SK-N-SH (cell line): ENCODE results near the gene UBD. TPM values are rescaled to one million over a fixed set of nuclear protein-coding genes. Genes with fewer than 3 reads are reported as not detected.

ENCODE experiments used
- CTCF ChIA-PET: fragments of 300-600, 350-600 bp; formaldehyde crosslinking; extraction: SDS; loops from one replicate; lab custom pipeline; 2021; lab: Yijun Ruan, JAX
- POLR2A ChIA-PET: fragments of 350-600 bp; sonication (Branson Sonifier 250); formaldehyde crosslinking; extraction: SDS; loops from one replicate; lab custom pipeline; 2020; ENCODE audit warnings: antibody characterized with exemption, inconsistent platforms; lab: Yijun Ruan, JAX
- DNase-seq: peaks from one replicate; pipeline ENCODE4 v3.0.0; 2012
- H2AFZ ChIP-seq: fragments of 200-600 bp; sonication (generic); 2 replicates; pipeline ENCODE4 v1.8.1; 2016; ENCODE audit warnings: antibody characterized with exemption, mild to moderate bottlenecking, low read depth
- H3F3A ChIP-seq: fragments of 200-600 bp; sonication (generic); replicated peaks from 2 replicates; pipeline ENCODE3; 2016; ENCODE audit warnings: antibody characterized with exemption, mild to moderate bottlenecking; ENCODE audit not compliant: insufficient read depth
- H3K27ac ChIP-seq, 2 experiments: fragments of 200-500 bp in 1 of 2; fragments of 200-600 bp in 1 of 2; sonication (Bioruptor generic) in 1 of 2; sonication (generic), shearing (Covaris generic) in 1 of 2; 2 replicates each; pipeline versions ENCODE4 v1.5.1 to v1.6.1; 2014 to 2016; ENCODE audit warnings: low read depth in 2 of 2, inconsistent platforms in 1 of 2, low read length in 1 of 2, mild to moderate bottlenecking in 1 of 2, mixed read lengths in 1 of 2
- H3K27me3 ChIP-seq: fragments of 200-600 bp; sonication (generic), shearing (Covaris generic); 2 replicates; pipeline ENCODE4 v1.6.1; 2016; ENCODE audit warnings: mixed run types; ENCODE audit not compliant: insufficient read depth
- H3K36me3 ChIP-seq, 2 experiments: fragments of 200-500 bp in 1 of 2; fragments of 200-600 bp in 1 of 2; sonication (Bioruptor generic) in 1 of 2; sonication (generic) in 1 of 2; replicated peaks in 1 of 2; 2 replicates each; pipeline versions ENCODE3 to v1.5.1; 2014 to 2016; ENCODE audit warnings: low read length in 1 of 2, mild to moderate bottlenecking in 1 of 2; ENCODE audit not compliant: insufficient read depth in 2 of 2, control insufficient read depth in 1 of 2
- H3K4me1 ChIP-seq, 2 experiments: fragments of 200-500 bp in 1 of 2; fragments of 200-600 bp in 1 of 2; sonication (Bioruptor generic) in 1 of 2; sonication (generic), shearing (Covaris generic) in 1 of 2; 2 replicates each; pipeline versions ENCODE4 v1.5.1 to v1.6.1; 2014 to 2016; ENCODE audit warnings: low read depth in 1 of 2, low read length in 1 of 2, mixed run types in 1 of 2; ENCODE audit not compliant: insufficient read depth in 2 of 2, control insufficient read depth in 1 of 2
- H3K4me2 ChIP-seq: fragments of 200-600 bp; sonication (generic), shearing (Covaris generic); 2 replicates; pipeline ENCODE4 v1.6.1; 2017; ENCODE audit warnings: mixed run types
- H3K4me3 ChIP-seq, 2 experiments: fragments of 200-500 bp in 1 of 2; fragments of 200-600 bp in 1 of 2; sonication (Bioruptor generic) in 1 of 2; sonication (generic), shearing (Covaris generic) in 1 of 2; 2 replicates each; pipeline versions ENCODE4 v1.5.1 to v1.8.1; 2014 to 2016; ENCODE audit warnings: low read depth in 2 of 2, inconsistent platforms in 1 of 2, low read length in 1 of 2, mild to moderate bottlenecking in 1 of 2, mixed read lengths in 1 of 2, moderate library complexity in 1 of 2
- H3K79me2 ChIP-seq: fragments of 200-600 bp; sonication (generic); 2 replicates; pipeline ENCODE4 v1.8.1; 2017; ENCODE audit warnings: mild to moderate bottlenecking; ENCODE audit not compliant: insufficient read depth
- H3K9ac ChIP-seq: fragments of 200-600 bp; sonication (generic); 2 replicates; pipeline ENCODE4 v1.6.1; 2017; ENCODE audit warnings: mixed run types
- H3K9me2 ChIP-seq: fragments of 200-600 bp; sonication (generic); 2 replicates; pipeline ENCODE4 v1.6.1; 2017; ENCODE audit warnings: mixed run types
- H3K9me3 ChIP-seq: fragments of 200-600 bp; sonication (generic); 2 replicates; pipeline ENCODE4 v1.6.1; 2017; ENCODE audit warnings: mixed run types, mild to moderate bottlenecking, moderate library complexity
- H4K20me1 ChIP-seq: fragments of 200-600 bp; sonication (generic); 2 replicates; pipeline ENCODE4 v1.6.1; 2017; ENCODE audit warnings: mild to moderate bottlenecking, mixed run types; ENCODE audit not compliant: insufficient read depth
- GABPA ChIP-seq: IDR thresholded peaks from 2 replicates; pipeline ENCODE4 v1.4.0; 2012; ENCODE audit warnings: low read depth, mild to moderate bottlenecking
- MEF2A ChIP-seq: IDR thresholded peaks from 2 replicates; pipeline ENCODE4 v1.4.0; 2012; ENCODE audit warnings: low read depth, borderline replicate concordance
- MXI1 ChIP-seq: IDR thresholded peaks from 2 replicates; pipeline ENCODE4 v1.6.1; 2012; ENCODE audit warnings: mild to moderate bottlenecking, low read depth, low read length, improper control_type of control experiment
- RCOR1 ChIP-seq: fragments of 150-350 bp; IDR thresholded peaks from 2 replicates; pipeline ENCODE4 v1.6.1; 2017; ENCODE audit warnings: antibody characterized with exemption, low read length
- RXRA ChIP-seq: IDR thresholded peaks from 2 replicates; pipeline ENCODE4 v1.4.0; 2012; ENCODE audit warnings: low read depth, mild to moderate bottlenecking, borderline replicate concordance
- SMC3 ChIP-seq: IDR thresholded peaks from 2 replicates; pipeline ENCODE4 v1.6.1; 2012; ENCODE audit warnings: low read depth, low read length, improper control_type of control experiment
- YY1 ChIP-seq: IDR thresholded peaks from 2 replicates; pipeline ENCODE4 v1.4.0; 2012; ENCODE audit warnings: low read depth, mild to moderate bottlenecking
- WGBS: methylation state at CpG from one replicate; pipeline ENCODE4 v1.1.6; 2017; ENCODE audit warnings: low lambda C conversion rate; 5-methylcytosine and 5-hydroxymethylcytosine counted together
- polyA plus RNA-seq, 3 experiments: library from polyadenylated mRNA; depleted of rRNA; stranded (reverse); fragments of >200 nt; gene quantifications; 2 replicates each; pipeline ENCODE4 v1.2.3, GENCODE V29; 2012
- TF ChIP-seq, protein P1 (sequence below): IDR thresholded peaks from 2 replicates; pipeline ENCODE4 v1.4.0; 2012; ENCODE audit warnings: low read depth, borderline replicate concordance
- TF ChIP-seq, protein P2 (sequence below): fragments of 150-350 bp; IDR thresholded peaks from 2 replicates; pipeline ENCODE4 v1.6.1; 2017; ENCODE audit warnings: antibody characterized with exemption, low read length, low read depth, borderline replicate concordance
- TF ChIP-seq, protein P3 (sequence below): fragments of 200-600 bp; sonication (generic); IDR thresholded peaks from 2 replicates; pipeline ENCODE4 v1.6.1; 2017; ENCODE audit warnings: antibody characterized with exemption, mild to moderate bottlenecking, moderate library complexity

The UBD gene
- polyA plus RNA-seq, 1 of the 3 experiments (the other 2 are of a cell fraction): not detected

DNA sequence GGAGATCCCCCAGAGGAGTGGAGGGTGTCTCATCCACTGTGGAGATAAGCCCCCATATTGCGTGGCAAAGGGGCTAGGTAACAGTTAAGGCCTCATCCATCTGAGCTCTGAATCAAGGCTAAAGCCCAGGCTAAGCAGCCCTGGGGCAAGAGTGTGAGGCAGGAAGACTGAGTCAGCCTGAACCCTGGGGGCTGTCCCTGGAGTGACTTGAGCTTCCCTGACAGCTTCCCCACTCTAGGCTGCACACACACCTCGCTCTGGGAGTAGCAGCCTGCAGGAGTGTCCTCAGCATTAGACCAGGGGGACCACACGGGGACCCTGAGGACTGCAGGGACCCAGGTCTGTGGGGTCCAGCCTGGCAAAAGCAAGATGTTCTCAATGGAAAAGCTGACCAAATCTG is 27.9 kb downstream of the UBD start:
- CTCF ChIA-PET: interaction anchor here (0.7 to 1.6 kb wide), 3 partner anchors 22 to 764 kb away, joined by 3 to 5 read pairs (median 4); no protein-coding TSS in a partner anchor

DNA sequence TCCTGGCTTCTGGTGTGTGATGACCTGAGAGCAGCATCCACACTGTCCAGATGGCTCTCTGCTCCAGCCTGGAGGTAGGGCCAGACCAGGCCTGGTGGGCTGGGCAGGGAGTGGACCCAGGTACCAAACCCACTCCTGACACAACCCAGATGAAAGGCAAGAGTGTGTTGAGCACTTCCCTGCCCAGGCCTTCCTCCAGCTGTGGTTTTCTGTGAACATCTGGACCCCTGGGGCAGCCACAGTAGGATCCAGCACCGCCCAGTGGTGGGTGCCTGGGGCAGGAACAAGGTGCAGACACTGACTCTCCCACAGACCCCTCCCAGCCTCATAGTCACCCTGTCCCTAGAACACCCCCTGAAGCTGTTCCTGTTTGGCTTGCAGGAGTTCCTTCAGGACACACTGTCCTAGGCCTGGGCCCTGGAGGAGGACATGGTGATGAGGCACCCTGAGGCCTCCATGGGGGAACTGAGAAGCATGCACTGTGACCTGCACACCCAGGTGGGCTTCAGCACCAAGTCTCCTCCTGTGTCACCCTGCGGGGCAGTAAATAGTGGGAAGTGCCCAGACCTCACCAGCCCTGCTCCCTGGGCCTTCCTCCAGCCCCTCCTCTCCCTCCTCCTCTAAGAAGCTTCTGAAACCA is 28.7 kb downstream of the UBD start:
- ChIA-PET CTCF (interaction anchor here (1.6 kb wide), 1 partner anchor 122 kb away, joined by 5 read pairs; no protein-coding TSS in a partner anchor), POLR2A (no interaction called here)
- no peaks in the 10 kb centered on the region for H3K4me1 ChIP-seq
- H3K27me3 ChIP-seq: peaks cover 43% of the 10 kb centered on the region; the same call in 1 of the 2 replicates
- no peaks in the 10 kb centered on the region for H3K79me2 ChIP-seq
- H3K4me2 ChIP-seq: no peak overlapping the region
- no peak overlapping the region for H3K4me3 ChIP-seq
- no peak overlapping the region for H3K9ac ChIP-seq
- H3K27ac ChIP-seq: no peak overlapping the region
- H4K20me1 ChIP-seq: no peaks in the 10 kb centered on the region
- H3K9me2 ChIP-seq: no peaks in the 10 kb centered on the region
- no peak overlapping the region for H2AFZ ChIP-seq
- no peaks in the 10 kb centered on the region for H3K36me3 ChIP-seq
- no peaks in the 10 kb centered on the region for H3F3A ChIP-seq
- TF ChIP-seq YY1: no peak
- H3K9me3 ChIP-seq: no peaks in the 10 kb centered on the region
- no peak for DNase-seq
- WGBS: 0% methylated on average over 1 of the region's 2 CpGs

More for the DNA sequence above, 27.9 kb downstream of the UBD start:
- H3K4me3 ChIP-seq: no peak overlapping the region
- no peaks in the 10 kb centered on the region for H3F3A ChIP-seq
- TF ChIP-seq RCOR1 (no peak), RXRA (no peak), SMC3 (no peak), GABPA (no peak), YY1 (no peak), MXI1 (no peak), MEF2A (no peak)
- TF ChIP-seq, protein P1, sequence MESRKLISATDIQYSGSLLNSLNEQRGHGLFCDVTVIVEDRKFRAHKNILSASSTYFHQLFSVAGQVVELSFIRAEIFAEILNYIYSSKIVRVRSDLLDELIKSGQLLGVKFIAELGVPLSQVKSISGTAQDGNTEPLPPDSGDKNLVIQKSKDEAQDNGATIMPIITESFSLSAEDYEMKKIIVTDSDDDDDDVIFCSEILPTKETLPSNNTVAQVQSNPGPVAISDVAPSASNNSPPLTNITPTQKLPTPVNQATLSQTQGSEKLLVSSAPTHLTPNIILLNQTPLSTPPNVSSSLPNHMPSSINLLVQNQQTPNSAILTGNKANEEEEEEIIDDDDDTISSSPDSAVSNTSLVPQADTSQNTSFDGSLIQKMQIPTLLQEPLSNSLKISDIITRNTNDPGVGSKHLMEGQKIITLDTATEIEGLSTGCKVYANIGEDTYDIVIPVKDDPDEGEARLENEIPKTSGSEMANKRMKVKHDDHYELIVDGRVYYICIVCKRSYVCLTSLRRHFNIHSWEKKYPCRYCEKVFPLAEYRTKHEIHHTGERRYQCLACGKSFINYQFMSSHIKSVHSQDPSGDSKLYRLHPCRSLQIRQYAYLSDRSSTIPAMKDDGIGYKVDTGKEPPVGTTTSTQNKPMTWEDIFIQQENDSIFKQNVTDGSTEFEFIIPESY: no peak
- TF ChIP-seq, protein P2, sequence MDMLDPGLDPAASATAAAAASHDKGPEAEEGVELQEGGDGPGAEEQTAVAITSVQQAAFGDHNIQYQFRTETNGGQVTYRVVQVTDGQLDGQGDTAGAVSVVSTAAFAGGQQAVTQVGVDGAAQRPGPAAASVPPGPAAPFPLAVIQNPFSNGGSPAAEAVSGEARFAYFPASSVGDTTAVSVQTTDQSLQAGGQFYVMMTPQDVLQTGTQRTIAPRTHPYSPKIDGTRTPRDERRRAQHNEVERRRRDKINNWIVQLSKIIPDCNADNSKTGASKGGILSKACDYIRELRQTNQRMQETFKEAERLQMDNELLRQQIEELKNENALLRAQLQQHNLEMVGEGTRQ: no peak
- TF ChIP-seq, protein P3, sequence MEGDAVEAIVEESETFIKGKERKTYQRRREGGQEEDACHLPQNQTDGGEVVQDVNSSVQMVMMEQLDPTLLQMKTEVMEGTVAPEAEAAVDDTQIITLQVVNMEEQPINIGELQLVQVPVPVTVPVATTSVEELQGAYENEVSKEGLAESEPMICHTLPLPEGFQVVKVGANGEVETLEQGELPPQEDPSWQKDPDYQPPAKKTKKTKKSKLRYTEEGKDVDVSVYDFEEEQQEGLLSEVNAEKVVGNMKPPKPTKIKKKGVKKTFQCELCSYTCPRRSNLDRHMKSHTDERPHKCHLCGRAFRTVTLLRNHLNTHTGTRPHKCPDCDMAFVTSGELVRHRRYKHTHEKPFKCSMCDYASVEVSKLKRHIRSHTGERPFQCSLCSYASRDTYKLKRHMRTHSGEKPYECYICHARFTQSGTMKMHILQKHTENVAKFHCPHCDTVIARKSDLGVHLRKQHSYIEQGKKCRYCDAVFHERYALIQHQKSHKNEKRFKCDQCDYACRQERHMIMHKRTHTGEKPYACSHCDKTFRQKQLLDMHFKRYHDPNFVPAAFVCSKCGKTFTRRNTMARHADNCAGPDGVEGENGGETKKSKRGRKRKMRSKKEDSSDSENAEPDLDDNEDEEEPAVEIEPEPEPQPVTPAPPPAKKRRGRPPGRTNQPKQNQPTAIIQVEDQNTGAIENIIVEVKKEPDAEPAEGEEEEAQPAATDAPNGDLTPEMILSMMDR: no peak
- TF ChIP-seq, all 33 proteins: peak for 0
- WGBS: 0% methylated on average over 1 of the region's 3 CpGs
- Histone ChIP-seq H3K79me2 (no peaks in the 10 kb centered on the region), H3K27me3 (peaks cover 34% of the 10 kb centered on the region; the same call in 1 of the 2 replicates), H3K9me2 (no peaks in the 10 kb centered on the region), H3K9me3 (no peaks in the 10 kb centered on the region), H3K4me1 (no peaks in the 10 kb centered on the region), H3K27ac (no peak overlapping the region), H3K4me2 (no peak overlapping the region), H2AFZ (no peak overlapping the region), H3K9ac (no peak overlapping the region), H3K36me3 (no peaks in the 10 kb centered on the region), H4K20me1 (no peaks in the 10 kb centered on the region)
- POLR2A ChIA-PET: no interaction called here
- no peak for DNase-seq
